AG04449 (cell line): Measurements from ENCODE around the gene RTCA.

Experiments
- CTCF ChIA-PET: fragments of 350-600 bp; formaldehyde crosslinking; extraction: SDS; loops from one replicate; lab custom pipeline; 2021; ENCODE audit warnings: antibody characterized with exemption; lab: Yijun Ruan, JAX
- POLR2A ChIA-PET: fragments of 400-600, 350-600 bp; formaldehyde crosslinking; extraction: SDS; loops from one replicate; lab custom pipeline; 2020; ENCODE audit warnings: antibody characterized with exemption, inconsistent platforms; lab: Yijun Ruan, JAX
- DNase-seq: peaks from one replicate; pipeline ENCODE4 v3.0.0-alpha.2; 2010; ENCODE audit warnings: low read depth, low spot score
- H3K4me3 ChIP-seq: 2 replicates; pipeline ENCODE4 v1.5.1; 2011; ENCODE audit warnings: low read depth, mild to moderate bottlenecking, control low read depth, low read length
- CTCF ChIP-seq: IDR thresholded peaks from one replicate; pipeline ENCODE4 v1.5.1; 2011; ENCODE audit warnings: mild to moderate bottlenecking, moderate library complexity, low read length, control low read depth, inconsistent platforms; ENCODE audit not compliant: insufficient read depth; ENCODE audit errors: missing control alignments

RTCA gene

DNA sequence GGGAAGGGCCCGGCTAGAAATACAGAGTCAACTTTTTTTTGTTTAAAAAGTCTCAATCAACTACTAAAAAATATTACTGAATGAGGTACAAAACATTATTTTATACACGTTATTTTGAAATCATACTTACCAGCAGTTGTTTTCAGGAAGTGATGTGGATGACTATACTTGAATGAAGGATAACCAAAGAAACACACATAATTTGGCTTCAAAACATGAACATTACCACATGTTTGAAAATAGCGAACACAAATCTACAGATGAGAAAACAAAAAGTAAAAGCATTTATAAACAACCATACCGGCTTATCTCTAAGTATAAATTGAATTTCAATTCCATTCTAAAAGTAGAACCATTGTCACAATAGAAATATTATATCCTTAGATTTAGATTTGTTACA lies 25.4 kb upstream of the RTCA start:
- ChIA-PET CTCF (no interaction called here), POLR2A (no interaction called here)
- no peak for DNase-seq
- H3K4me3 ChIP-seq, result no peak overlapping the region
- no peak for TF ChIP-seq CTCF

DNA sequence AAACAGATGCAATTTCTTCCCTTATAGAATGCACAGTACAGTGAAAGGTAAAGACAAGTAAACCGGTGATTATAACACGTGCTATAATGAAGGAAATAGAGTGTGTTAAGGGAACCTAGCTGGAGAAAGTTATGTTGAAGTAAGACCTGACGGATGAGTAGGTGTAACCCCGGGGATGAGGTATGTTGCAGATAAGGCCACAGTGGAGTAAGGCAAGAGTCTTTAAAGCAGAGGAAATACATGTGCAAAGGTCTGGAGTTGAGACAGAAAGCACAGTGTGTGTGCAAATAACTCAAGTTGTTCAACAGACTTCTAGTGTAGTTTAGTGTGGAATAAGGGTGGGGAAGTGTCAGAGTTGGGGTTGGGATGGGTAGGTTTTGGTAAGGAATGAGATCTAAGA lies 19.3 kb upstream of the RTCA start:
- no peak overlapping the region for H3K4me3 ChIP-seq
- ChIA-PET POLR2A (no interaction called here), CTCF (interaction anchor here (0.9 kb wide), 1 partner anchor 21 kb away, joined by 3 read pairs; no protein-coding TSS in a partner anchor)
- DNase-seq, result no peak
- TF ChIP-seq CTCF, result no peak

DNA sequence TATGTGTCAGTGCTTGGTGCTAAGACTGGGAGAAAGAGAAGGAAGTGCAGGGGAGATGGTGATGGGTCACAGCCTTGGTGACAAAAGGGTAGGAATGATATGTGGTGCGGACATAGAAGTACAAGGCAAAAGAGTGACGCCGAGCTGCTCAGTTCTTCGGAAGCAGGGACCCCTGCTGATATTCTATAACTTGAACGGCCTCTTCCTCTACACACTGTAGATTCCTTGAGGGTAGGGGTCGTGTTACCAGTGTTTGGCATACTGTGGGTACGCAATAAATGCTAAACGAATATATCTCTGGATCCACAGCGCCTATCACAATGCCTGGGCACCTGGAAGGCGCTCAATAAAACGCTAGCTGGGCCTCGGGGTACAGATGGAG lies 16.9 kb upstream of the RTCA start:
- H3K4me3 ChIP-seq, result peak overlapping the region; percentile 93
- POLR2A ChIA-PET, result interaction anchor here (0.6 to 1.3 kb wide), 4 partner anchors 17 to 1294 kb away, joined by 3 to 11 read pairs (median 4); partner anchors contain the start of genes RTCA and SLC35A3
- no peak for DNase-seq
- no peak for TF ChIP-seq CTCF
- CTCF ChIA-PET, result no interaction called here

DNA sequence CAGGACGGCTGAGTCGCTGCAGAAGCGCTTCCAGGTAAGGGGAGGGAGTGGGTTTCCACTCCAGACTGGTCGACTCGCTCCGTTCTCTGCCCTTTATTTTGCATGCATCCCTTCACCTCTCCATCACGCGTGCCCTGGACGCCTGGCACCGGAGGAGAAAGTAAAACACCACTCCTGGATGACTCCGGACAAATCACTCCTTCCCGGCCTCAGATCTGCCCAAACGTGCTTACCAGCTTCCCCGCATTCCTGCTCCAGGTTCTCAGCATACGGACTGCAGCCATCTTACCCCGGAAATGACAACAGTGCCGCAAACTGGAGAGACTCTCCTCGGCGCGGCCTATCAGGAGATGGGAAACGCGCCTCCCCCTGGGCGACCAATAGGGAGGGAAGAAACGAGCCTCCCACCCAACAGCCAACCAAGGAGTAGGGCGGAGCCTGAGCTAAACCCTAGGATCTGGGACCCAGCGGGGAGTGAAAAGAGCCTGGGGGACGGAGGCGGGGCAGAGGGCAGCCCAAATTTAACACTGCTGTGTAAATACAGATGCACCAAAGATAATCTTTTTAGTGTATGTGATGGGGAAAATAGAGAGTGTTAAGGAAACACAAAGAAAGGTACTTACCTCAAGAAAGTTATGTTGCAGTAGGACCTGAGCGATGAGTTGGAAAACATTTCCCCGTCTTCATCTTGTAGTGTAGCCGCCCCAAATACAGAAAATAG lies 16.3 kb upstream of the RTCA start, which contains the start of gene DBT:
Gene DBT, minus strand, starts transcription at position 298 of the 721 bp plus-strand sequence. Its CDS starts 14 bp downstream, at position 284.
- CTCF ChIA-PET, result interaction anchor here (0.7 kb wide), 1 partner anchor 438 kb away, joined by 3 read pairs; no protein-coding TSS in a partner anchor
- H3K4me3 ChIP-seq, result peak within 1 kb of the TSS; percentile 93
- TF ChIP-seq CTCF, result no peak
- peak; percentile 65 for DNase-seq
- POLR2A ChIA-PET, result interaction anchor here (0.6 to 1.3 kb wide), 5 partner anchors 12 to 1295 kb away, joined by 3 to 11 read pairs (median 4); partner anchors contain the start of genes RTCA and SLC35A3

DNA sequence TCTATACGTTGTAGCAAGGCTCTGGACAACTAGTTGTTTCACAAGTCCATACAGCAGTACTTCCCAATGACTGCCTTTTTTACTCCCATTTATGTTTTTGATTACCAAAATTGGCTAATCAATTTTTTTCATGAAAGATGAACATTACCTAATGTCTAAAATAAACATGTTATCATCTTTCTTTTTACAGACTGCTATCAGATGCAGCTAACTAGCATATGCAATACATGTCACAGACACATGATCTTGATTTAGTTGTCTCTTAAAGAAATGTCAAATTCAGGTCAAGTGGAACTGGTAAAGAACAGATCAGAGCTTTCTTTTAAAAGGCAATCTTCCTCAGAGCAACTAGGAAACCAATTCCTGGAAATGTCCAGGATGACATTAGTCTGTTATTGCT lies 15.8 kb upstream of the RTCA start:
- no peak for TF ChIP-seq CTCF
- no peak for DNase-seq
- POLR2A ChIA-PET, result interaction anchor here (0.6 to 1.3 kb wide), 4 partner anchors 12 to 280 kb away, joined by 4 to 11 read pairs (median 4); partner anchors contain the start of genes RTCA and SLC35A3
- peak overlapping the region; percentile 93 for H3K4me3 ChIP-seq
- CTCF ChIA-PET, result interaction anchor here (0.7 kb wide), 1 partner anchor 439 kb away, joined by 3 read pairs; no protein-coding TSS in a partner anchor

- no peak for TF ChIP-seq CTCF
- no peak for DNase-seq
- H3K4me3 ChIP-seq, result no peak overlapping the region
- CTCF ChIA-PET, result no interaction called here
- POLR2A ChIA-PET, result no interaction called here
These were observed 15.2 kb upstream of the RTCA start for GRCh38 chr1:100250807-100251206.
